SU-DHL-6 (cell line): ENCODE measurements around the gene CAMKK1.

Experiments
- H2AFZ ChIP-seq: fragments of 200-600 bp; sonication (generic); 2 replicates; pipeline ENCODE4 v1.6.1; 2014; ENCODE audit warnings: low read depth, mild to moderate bottlenecking, moderate library complexity, mixed read lengths, antibody characterized with exemption, low read length; ENCODE audit not compliant: severe bottlenecking
- H3F3A ChIP-seq: fragments of 200-600 bp; shearing (Covaris generic); 2 replicates; pipeline ENCODE4 v1.6.0; 2016; ENCODE audit warnings: antibody characterized with exemption, mild to moderate bottlenecking; ENCODE audit not compliant: insufficient read depth
- H3K27ac ChIP-seq: fragments of 200-600 bp; sonication (generic); 2 replicates; pipeline ENCODE4 v1.5.1; 2016; ENCODE audit warnings: low read depth, mild to moderate bottlenecking, low read length, moderate library complexity, mixed read lengths
- H3K27me3 ChIP-seq: fragments of 200-600 bp; sonication (generic), shearing (Covaris generic); 2 replicates; pipeline ENCODE4 v1.6.0; 2014; ENCODE audit warnings: mild to moderate bottlenecking, low read length
- H3K36me3 ChIP-seq: fragments of 200-600 bp; sonication (generic); 2 replicates; pipeline ENCODE4 v1.6.1; 2014; ENCODE audit warnings: mild to moderate bottlenecking, low read length, mixed read lengths
- H3K4me2 ChIP-seq: fragments of 300-600, 200-600 bp; shearing (Covaris generic), sonication (generic); 2 replicates; pipeline ENCODE4 v1.6.0; 2014; ENCODE audit warnings: low read length, low read depth, mild to moderate bottlenecking; ENCODE audit not compliant: poor library complexity, severe bottlenecking
- H3K4me3 ChIP-seq: fragments of 200-600 bp; sonication (generic); 2 replicates; pipeline ENCODE4 v1.5.1; 2014; ENCODE audit warnings: antibody characterized with exemption, low read length, mild to moderate bottlenecking, mixed read lengths; ENCODE audit not compliant: insufficient read depth, poor library complexity, severe bottlenecking
- H3K79me2 ChIP-seq: fragments of 200-600 bp; sonication (generic); 2 replicates; pipeline ENCODE4 v1.6.1; 2014; ENCODE audit warnings: mild to moderate bottlenecking, low read length, moderate library complexity; ENCODE audit not compliant: insufficient read depth
- H3K9ac ChIP-seq: fragments of 200-600 bp; sonication (generic); 2 replicates; pipeline ENCODE4 v1.7.0; 2014; ENCODE audit warnings: mild to moderate bottlenecking, low read length
- H3K9me2 ChIP-seq: fragments of 200-600 bp; sonication (generic); replicated peaks from 2 replicates; pipeline ENCODE4 v1.6.1; 2014; ENCODE audit warnings: low read length; ENCODE audit not compliant: insufficient read depth
- H3K9me3 ChIP-seq: fragments of 200-600 bp; sonication (generic); 2 replicates; pipeline ENCODE4 v1.6.1; 2014; ENCODE audit warnings: low read length, mixed read lengths; ENCODE audit not compliant: insufficient read depth
- H4K20me1 ChIP-seq: fragments of 200-600 bp; sonication (generic); 2 replicates; pipeline ENCODE4 v1.6.1; 2014; ENCODE audit warnings: low read depth, mild to moderate bottlenecking, antibody characterized with exemption, low read length, moderate library complexity, mixed read lengths
- CTCF ChIP-seq: fragments of 200-600 bp; sonication (generic); IDR thresholded peaks from one replicate; pipeline ENCODE4 v1.5.1; 2017; ENCODE audit warnings: antibody characterized with exemption, mild to moderate bottlenecking, low read length, moderate library complexity; ENCODE audit not compliant: insufficient read depth, poor library complexity, severe bottlenecking
- EZH2phosphoT487 ChIP-seq: fragments of 200-600 bp; sonication (generic), shearing (Covaris generic); conservative IDR thresholded peaks from 2 replicates; pipeline ENCODE4 v1.6.1; 2018; ENCODE audit warnings: mild to moderate bottlenecking, antibody characterized with exemption, low read length, moderate library complexity, mixed read lengths

Gene CAMKK1

GRCh38 chr17:3870871-3871306 lies 22.0 kb downstream of the CAMKK1 start:
- Histone ChIP-seq H3K9me2 (no peaks in the 10 kb centered on the region), H3K9ac (no peak overlapping the region), H3F3A (no peaks in the 10 kb centered on the region), H3K9me3 (no peaks in the 10 kb centered on the region), H3K27me3 (no peaks in the 10 kb centered on the region), H3K4me2 (no peak overlapping the region), H4K20me1 (no peaks in the 10 kb centered on the region), H3K79me2 (no peaks in the 10 kb centered on the region), H2AFZ (no peak overlapping the region), H3K4me3 (no peak overlapping the region), H3K36me3 (no peaks in the 10 kb centered on the region), H3K27ac (no peak overlapping the region)
- no peak for TF ChIP-seq CTCF
- TF ChIP-seq EZH2phosphoT487 = no peak

GRCh38 chr17:3867606-3868005 lies 25.2 kb downstream of the CAMKK1 start:
- no peaks in the 10 kb centered on the region for H3F3A ChIP-seq

GRCh38 chr17:3867106-3867505 lies 25.7 kb downstream of the CAMKK1 start:
- Histone ChIP-seq H3K4me2 (no peak overlapping the region), H3K27me3 (no peaks in the 10 kb centered on the region), H3K79me2 (no peaks in the 10 kb centered on the region), H2AFZ (no peak overlapping the region), H3K9me2 (no peaks in the 10 kb centered on the region), H4K20me1 (no peaks in the 10 kb centered on the region), H3K9ac (no peak overlapping the region), H3F3A (no peaks in the 10 kb centered on the region), H3K9me3 (no peaks in the 10 kb centered on the region), H3K4me3 (no peak overlapping the region), H3K36me3 (no peaks in the 10 kb centered on the region), H3K27ac (no peak overlapping the region)
- TF ChIP-seq EZH2phosphoT487 (no peak), CTCF (no peak)

More at GRCh38 chr17:3867606-3868005, 25.2 kb downstream of the CAMKK1 start:
- no peak overlapping the region for H3K4me2 ChIP-seq
- H3K4me3 ChIP-seq = no peak overlapping the region
- no peak overlapping the region for H2AFZ ChIP-seq
- H3K36me3 ChIP-seq = no peaks in the 10 kb centered on the region
- H3K79me2 ChIP-seq = no peaks in the 10 kb centered on the region
- H3K9me2 ChIP-seq = no peaks in the 10 kb centered on the region
- no peak for TF ChIP-seq EZH2phosphoT487
- no peak overlapping the region for H3K9ac ChIP-seq
- no peaks in the 10 kb centered on the region for H4K20me1 ChIP-seq
- H3K9me3 ChIP-seq = no peaks in the 10 kb centered on the region
- H3K27me3 ChIP-seq = no peaks in the 10 kb centered on the region
- no peak overlapping the region for H3K27ac ChIP-seq

GRCh38 chr17:3866276-3866675 lies 26.6 kb downstream of the CAMKK1 start:
- Histone ChIP-seq H4K20me1 (no peaks in the 10 kb centered on the region), H2AFZ (no peak overlapping the region), H3K9me3 (no peaks in the 10 kb centered on the region), H3K79me2 (no peaks in the 10 kb centered on the region), H3K9me2 (no peaks in the 10 kb centered on the region), H3K9ac (no peak overlapping the region), H3F3A (no peaks in the 10 kb centered on the region), H3K36me3 (no peaks in the 10 kb centered on the region), H3K27me3 (no peaks in the 10 kb centered on the region), H3K27ac (no peak overlapping the region), H3K4me3 (no peak overlapping the region), H3K4me2 (no peak overlapping the region)
- TF ChIP-seq EZH2phosphoT487 = no peak
- no peak for TF ChIP-seq CTCF
